Peyer's patch (tissue), 4 donors: Measurements from ENCODE around the gene RPGRIP1. TPM values are rescaled to one million over a fixed set of nuclear protein-coding genes. Genes with fewer than 3 reads are reported as not detected.

ENCODE experiments used
- DNase-seq, 3 donors: peaks; one replicate each; pipeline ENCODE4 v3.0.0-alpha.2; 2017 to 2019
- H3K27ac ChIP-seq, 4 donors: fragments of 200-600 bp; sonication (generic); one replicate each; pipeline ENCODE4 v1.5.1; 2016 to 2019
- H3K27me3 ChIP-seq, 2 donors: fragments of 200-600 bp; sonication (generic); one replicate each; pipeline ENCODE4 v1.5.1; 2019
- H3K36me3 ChIP-seq, 3 donors: fragments of 200-600 bp; sonication (generic); one replicate each; pipeline ENCODE4 v1.5.1; 2016 to 2019
- H3K4me1 ChIP-seq, 4 donors: fragments of 200-600 bp; sonication (generic); one replicate each; pipeline ENCODE4 v1.5.1; 2016 to 2019
- H3K4me3 ChIP-seq, 4 donors: fragments of 200-600 bp; sonication (generic); 1 replicate in 3 of 4; 2 replicates in 1 of 4; pipeline ENCODE4 v1.5.1; 2016 to 2019; ENCODE audit warnings: mild to moderate bottlenecking in 1 of 4
- H3K9me3 ChIP-seq, 4 donors: fragments of 200-600 bp; sonication (generic); one replicate each; pipeline ENCODE4 v1.5.1; 2016 to 2019; ENCODE audit warnings: mild to moderate bottlenecking in 1 of 4
- POLR2A ChIP-seq, 2 donors: fragments of 450-650 bp; IDR thresholded peaks; one replicate each; pipeline ENCODE4 v1.5.1; 2017; ENCODE audit warnings: antibody characterized with exemption in 2 of 2, mild to moderate bottlenecking in 2 of 2, moderate library complexity in 2 of 2
- total RNA-seq, 4 donors: library from RNA; depleted of rRNA; stranded (reverse); fragments of >200 nt; gene quantifications; one replicate each; pipeline ENCODE4 v1.1.0, GENCODE V29; 2016
- TF ChIP-seq, protein P1 (sequence below), 6 experiments: fragments of 450-650 bp in 4 of 6; fragments of 200-600 bp in 2 of 6; sonication (generic) in 1 of 6; IDR thresholded peaks; one replicate each; pipeline ENCODE4 v1.5.1; 2017 to 2019; ENCODE audit warnings: antibody characterized with exemption in 6 of 6, mild to moderate bottlenecking in 3 of 6, moderate library complexity in 1 of 6

Gene RPGRIP1
- 1 to 10 TPM in 1 of 4 donors, under 1 TPM in 1, not detected in 2; 0.40 to 3.3 TPM for total RNA-seq

DNA sequence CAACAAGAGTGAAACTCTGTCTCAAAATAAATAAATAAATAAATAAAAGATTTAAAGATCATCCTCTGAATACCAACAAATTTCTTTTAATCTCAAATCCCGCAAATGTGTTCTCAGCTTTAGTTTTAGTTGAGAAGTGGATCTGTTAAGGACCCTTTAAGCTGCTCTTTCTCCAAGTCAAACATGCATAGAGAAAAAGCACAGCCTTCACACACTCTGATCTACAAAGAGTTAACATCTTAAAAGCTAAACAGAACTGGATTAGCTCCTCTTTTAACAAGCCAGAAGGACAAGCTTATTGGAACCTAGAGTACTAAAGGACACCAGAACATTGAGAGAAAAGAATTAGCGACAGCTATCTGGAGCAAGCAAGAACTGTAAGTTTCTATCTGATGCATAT lies at the start of gene RPGRIP1:
RPGRIP1 (plus strand) TSS at position 301 of the 400 bp plus-strand sequence. CDS start 7,894 bp downstream, outside the sequence.
- no peak for TF ChIP-seq POLR2A (IDR thresholded peaks at IDR 0.05)
- TF ChIP-seq, protein P1, sequence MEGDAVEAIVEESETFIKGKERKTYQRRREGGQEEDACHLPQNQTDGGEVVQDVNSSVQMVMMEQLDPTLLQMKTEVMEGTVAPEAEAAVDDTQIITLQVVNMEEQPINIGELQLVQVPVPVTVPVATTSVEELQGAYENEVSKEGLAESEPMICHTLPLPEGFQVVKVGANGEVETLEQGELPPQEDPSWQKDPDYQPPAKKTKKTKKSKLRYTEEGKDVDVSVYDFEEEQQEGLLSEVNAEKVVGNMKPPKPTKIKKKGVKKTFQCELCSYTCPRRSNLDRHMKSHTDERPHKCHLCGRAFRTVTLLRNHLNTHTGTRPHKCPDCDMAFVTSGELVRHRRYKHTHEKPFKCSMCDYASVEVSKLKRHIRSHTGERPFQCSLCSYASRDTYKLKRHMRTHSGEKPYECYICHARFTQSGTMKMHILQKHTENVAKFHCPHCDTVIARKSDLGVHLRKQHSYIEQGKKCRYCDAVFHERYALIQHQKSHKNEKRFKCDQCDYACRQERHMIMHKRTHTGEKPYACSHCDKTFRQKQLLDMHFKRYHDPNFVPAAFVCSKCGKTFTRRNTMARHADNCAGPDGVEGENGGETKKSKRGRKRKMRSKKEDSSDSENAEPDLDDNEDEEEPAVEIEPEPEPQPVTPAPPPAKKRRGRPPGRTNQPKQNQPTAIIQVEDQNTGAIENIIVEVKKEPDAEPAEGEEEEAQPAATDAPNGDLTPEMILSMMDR (IDR thresholded peaks at IDR 0.05), result no peak
- H3K4me3 ChIP-seq, result no peak within 1 kb of the TSS
- no peaks in the 10 kb centered on the region for H3K4me1 ChIP-seq
- no peak for DNase-seq
- H3K36me3 ChIP-seq, result no peaks in the 10 kb centered on the region
- H3K27me3 ChIP-seq, result no peaks in the 10 kb centered on the region
- no peaks in the 10 kb centered on the region for H3K9me3 ChIP-seq
- H3K27ac ChIP-seq, result no peak within 1 kb of the TSS

DNA sequence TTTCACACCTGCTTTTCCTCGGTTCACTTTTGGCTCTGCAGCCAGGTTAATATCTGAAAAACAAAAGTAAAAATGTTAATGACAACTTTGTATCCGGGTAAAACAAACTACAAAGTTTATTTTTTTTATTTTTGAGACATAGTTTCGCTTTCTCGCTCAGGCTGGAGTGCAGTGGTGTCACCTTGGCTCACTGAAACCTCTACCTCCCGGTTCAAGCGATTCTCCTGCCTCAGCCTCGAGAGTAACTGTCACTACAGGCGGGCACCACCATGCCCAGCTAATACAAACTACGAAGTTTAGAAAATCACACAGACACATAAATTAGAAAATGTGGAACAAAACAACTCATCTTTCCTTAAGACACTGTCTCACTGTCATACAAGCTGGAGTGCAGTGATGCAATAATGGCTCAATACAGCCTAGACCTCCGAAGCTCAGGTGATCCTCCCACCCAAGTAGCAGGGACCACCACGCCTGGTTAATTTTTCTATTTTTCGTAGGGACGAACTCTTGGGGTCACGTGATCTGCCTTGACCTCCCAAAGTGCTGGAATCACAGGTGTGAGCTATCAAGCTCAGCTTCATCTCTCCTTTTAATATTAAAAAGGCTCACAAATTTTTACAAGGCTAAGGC lies 48.7 kb upstream of the RPGRIP1 start:
- TF ChIP-seq, protein P1 (IDR thresholded peaks at IDR 0.05), result no peak
- no peak for TF ChIP-seq POLR2A (IDR thresholded peaks at IDR 0.05)
- Histone ChIP-seq H3K4me1 (peaks cover 0 to 20% (median 12%) of the 10 kb centered on the region in 4 donors), H3K27me3 (no peaks in the 10 kb centered on the region), H3K27ac (peak overlapping the region in 1 of 4 donors; percentile 11), H3K36me3 (peaks cover 0 to 85% (median 0%) of the 10 kb centered on the region in 3 donors), H3K9me3 (no peaks in the 10 kb centered on the region), H3K4me3 (no peak overlapping the region)
- no peak for DNase-seq

DNA sequence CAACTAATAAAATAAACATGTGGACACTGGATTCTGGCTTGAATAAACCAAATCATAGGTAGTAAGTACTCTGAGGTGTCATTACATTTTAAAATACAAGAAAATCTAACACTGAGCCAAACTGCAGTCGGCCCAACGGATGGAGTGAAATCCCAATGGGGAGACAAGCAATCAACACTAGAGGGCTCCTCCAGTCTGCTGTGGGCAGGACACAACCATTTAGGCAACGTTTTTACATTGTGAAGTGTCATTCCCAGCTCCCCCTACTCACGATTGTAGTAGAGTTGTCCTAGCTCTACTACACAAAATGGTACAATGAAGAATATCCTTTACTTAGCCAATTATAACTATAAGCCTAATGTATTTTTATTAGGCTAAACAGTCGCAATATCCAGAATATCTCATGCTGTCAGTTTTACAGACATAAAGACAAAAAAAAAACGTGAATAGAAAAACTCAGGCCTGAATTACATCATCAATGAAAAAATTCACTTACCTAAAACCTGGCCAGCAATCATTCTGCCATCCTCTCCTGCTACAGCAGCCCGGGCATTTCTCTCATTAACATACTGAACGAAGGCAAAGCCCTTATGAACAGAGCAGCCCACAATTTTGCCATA lies 46.3 kb upstream of the RPGRIP1 start:
- no peak for DNase-seq
- H3K36me3 ChIP-seq, result peaks cover 0 to 64% (median 0%) of the 10 kb centered on the region in 3 donors
- H3K4me3 ChIP-seq, result no peak overlapping the region
- H3K27ac ChIP-seq, result no peak overlapping the region
- H3K4me1 ChIP-seq, result peaks cover 0 to 27% (median 14%) of the 10 kb centered on the region in 4 donors
- TF ChIP-seq, protein P1 (IDR thresholded peaks at IDR 0.05), result peak in 2 of 6 experiments; percentile 11 to 27
- TF ChIP-seq POLR2A (IDR thresholded peaks at IDR 0.05), result no peak
- H3K27me3 ChIP-seq, result no peaks in the 10 kb centered on the region
- no peaks in the 10 kb centered on the region for H3K9me3 ChIP-seq

DNA sequence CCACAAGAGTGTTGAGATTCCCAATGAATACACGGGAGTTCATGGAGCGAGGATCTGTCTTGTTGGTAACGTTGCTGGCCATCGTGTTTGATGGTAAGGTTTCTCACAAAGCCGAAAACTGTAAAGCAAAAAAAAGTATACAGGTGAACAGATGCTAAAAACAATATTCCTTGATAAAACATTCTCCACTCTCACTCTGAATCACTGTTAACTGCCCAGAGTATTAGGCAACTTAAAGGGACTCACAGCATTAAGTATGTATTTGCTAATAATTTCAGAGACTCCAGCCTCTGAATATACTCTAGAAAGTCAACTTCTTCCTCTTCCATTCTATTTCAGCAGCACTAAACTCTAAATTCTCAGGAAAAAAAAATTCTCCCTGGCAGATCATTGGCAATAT lies 45.8 kb upstream of the RPGRIP1 start:
- H3K4me3 ChIP-seq, result no peak overlapping the region
- peaks cover 0 to 64% (median 0%) of the 10 kb centered on the region in 3 donors for H3K36me3 ChIP-seq
- H3K27me3 ChIP-seq, result no peaks in the 10 kb centered on the region
- peaks cover 0 to 27% (median 14%) of the 10 kb centered on the region in 4 donors for H3K4me1 ChIP-seq
- DNase-seq, result no peak
- H3K9me3 ChIP-seq, result no peaks in the 10 kb centered on the region
- TF ChIP-seq, protein P1 (IDR thresholded peaks at IDR 0.05), result no peak
- no peak for TF ChIP-seq POLR2A (IDR thresholded peaks at IDR 0.05)
- no peak overlapping the region for H3K27ac ChIP-seq

DNA sequence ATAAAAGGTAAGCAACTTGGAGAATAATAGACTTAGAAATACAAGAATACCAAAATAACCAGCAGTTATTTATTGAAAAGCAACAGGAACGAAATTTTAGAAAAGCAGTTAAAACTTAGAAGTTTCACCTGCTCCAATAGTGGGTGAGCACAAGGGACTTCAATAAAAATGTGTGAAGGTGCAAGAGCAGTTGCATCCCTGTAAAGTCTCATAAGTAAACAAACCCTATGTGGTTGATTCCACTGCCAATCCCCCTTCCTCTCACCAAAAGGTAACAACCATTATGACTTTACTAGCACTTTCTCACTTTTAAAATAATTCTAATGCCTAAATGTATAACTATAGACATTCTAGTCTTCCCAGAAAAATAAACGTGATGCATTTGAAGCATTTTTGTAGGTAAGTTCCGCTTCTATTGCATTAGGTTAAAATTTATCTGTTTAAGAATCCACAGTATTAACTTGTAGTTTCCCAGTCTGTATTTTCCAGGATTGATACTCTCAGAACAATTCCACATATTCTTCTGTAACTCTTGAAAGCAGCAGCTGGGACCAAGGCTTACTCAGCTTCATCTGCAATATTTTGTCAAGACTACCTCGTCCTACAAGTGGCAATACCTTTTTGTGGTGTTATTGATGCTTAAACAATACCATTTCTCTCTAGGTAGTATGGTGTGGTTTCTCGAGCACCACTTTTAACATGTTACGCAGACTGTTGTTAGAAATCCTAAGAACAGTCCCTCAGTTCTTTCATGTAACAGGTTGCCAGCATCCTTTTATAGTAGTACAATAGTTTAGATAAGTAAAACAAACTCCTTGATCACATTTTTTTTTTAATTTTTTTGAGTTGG lies 42.7 kb upstream of the RPGRIP1 start:
- no peak for TF ChIP-seq POLR2A (IDR thresholded peaks at IDR 0.05)
- TF ChIP-seq, protein P1 (IDR thresholded peaks at IDR 0.05), result no peak
- Histone ChIP-seq H3K36me3 (peaks cover 0 to 45% (median 0%) of the 10 kb centered on the region in 3 donors), H3K9me3 (no peaks in the 10 kb centered on the region), H3K4me3 (no peak overlapping the region), H3K4me1 (peaks cover 0 to 29% (median 9%) of the 10 kb centered on the region in 4 donors), H3K27ac (no peak overlapping the region), H3K27me3 (no peaks in the 10 kb centered on the region)
- no peak for DNase-seq
